Osteoblast (primary cell): ENCODE data around the gene CDH18. TPM values are rescaled to one million over a fixed set of nuclear protein-coding genes. Genes with fewer than 3 reads are reported as not detected.

ENCODE experiments used
- DNase-seq: peaks from one replicate; pipeline ENCODE4 v3.0.0; 2011; ENCODE audit warnings: low spot score, mixed read lengths; ENCODE audit not compliant: insufficient read length; ENCODE audit errors: missing footprints
- H2AFZ ChIP-seq: 2 replicates; pipeline ENCODE4 v1.6.0; 2011; ENCODE audit warnings: mild to moderate bottlenecking, low read length
- H3K27ac ChIP-seq: 2 replicates; pipeline ENCODE4 v1.5.1; 2011; ENCODE audit warnings: mild to moderate bottlenecking, low read depth, low read length, moderate library complexity
- H3K27me3 ChIP-seq: 2 replicates; pipeline ENCODE4 v1.6.0; 2012; ENCODE audit warnings: mild to moderate bottlenecking, control low read depth, inconsistent platforms, low read length, moderate library complexity; ENCODE audit not compliant: insufficient read depth
- H3K36me3 ChIP-seq: 2 replicates; pipeline ENCODE4 v1.5.1; 2011; ENCODE audit warnings: mild to moderate bottlenecking, low read length, control low read depth, moderate library complexity; ENCODE audit not compliant: insufficient read depth
- H3K4me1 ChIP-seq: 2 replicates; pipeline ENCODE4 v1.5.1; 2011; ENCODE audit warnings: mild to moderate bottlenecking, low read length, control low read depth, moderate library complexity; ENCODE audit not compliant: insufficient read depth
- H3K4me2 ChIP-seq: 2 replicates; pipeline ENCODE4 v1.6.0; 2011; ENCODE audit warnings: mild to moderate bottlenecking, low read length; ENCODE audit not compliant: insufficient read depth
- H3K4me3 ChIP-seq: fragments of 200-600 bp; sonication (generic); 3 replicates; pipeline ENCODE4 v1.5.1; 2012; ENCODE audit warnings: mild to moderate bottlenecking, low read length, inconsistent platforms; ENCODE audit not compliant: insufficient read depth
- H3K79me2 ChIP-seq: 2 replicates; pipeline ENCODE4 v1.6.0; 2012; ENCODE audit warnings: mild to moderate bottlenecking, low read length, control low read depth, inconsistent platforms; ENCODE audit not compliant: insufficient read depth
- H3K9me3 ChIP-seq: 2 replicates; pipeline ENCODE4 v1.5.1; 2011; ENCODE audit warnings: low read depth, low read length, control low read depth
- H4K20me1 ChIP-seq: 2 replicates; pipeline ENCODE4 v1.6.0; 2012; ENCODE audit warnings: mild to moderate bottlenecking, low read length, control low read depth; ENCODE audit not compliant: insufficient read depth
- total RNA-seq: library from RNA; depleted of rRNA; stranded (reverse); fragments of >200 nt; gene quantifications from 2 replicates; pipeline ENCODE4 v1.2.3, GENCODE V29; 2012
- TF ChIP-seq, protein P1 (sequence below): IDR thresholded peaks from 2 replicates; pipeline ENCODE4 v1.5.1; 2011; ENCODE audit warnings: mild to moderate bottlenecking, low read depth, low read length, moderate library complexity; ENCODE audit errors: extremely low read depth

CDH18 gene
- total RNA-seq, 1 donor, result 0.36 TPM

DNA sequence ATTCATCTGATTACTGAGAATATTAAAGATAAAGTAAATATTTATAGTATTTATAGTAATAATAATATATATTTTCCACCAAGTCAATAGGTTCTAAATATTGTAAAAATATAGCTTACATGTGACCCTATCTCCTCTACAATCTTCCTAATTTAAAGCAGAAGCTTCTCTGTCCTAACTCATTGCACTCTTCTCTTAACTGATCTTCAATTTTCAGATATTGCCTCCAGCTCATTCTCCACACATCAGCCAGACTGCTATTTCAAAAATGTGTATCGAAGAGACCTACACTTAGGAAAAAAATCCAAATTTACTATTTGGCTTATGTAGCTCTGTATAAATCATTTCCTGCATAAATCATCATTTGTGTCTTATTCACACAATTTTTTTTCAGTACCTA is 47.8 kb downstream of the CDH18 start:
- Histone ChIP-seq H3K27ac (no peak overlapping the region), H3K4me1 (no peaks in the 10 kb centered on the region), H3K4me3 (no peak overlapping the region), H3K4me2 (no peak overlapping the region), H3K9me3 (no peaks in the 10 kb centered on the region), H3K36me3 (no peaks in the 10 kb centered on the region), H2AFZ (no peak overlapping the region), H3K27me3 (no peaks in the 10 kb centered on the region), H4K20me1 (no peaks in the 10 kb centered on the region), H3K79me2 (no peaks in the 10 kb centered on the region)
- TF ChIP-seq, protein P1, sequence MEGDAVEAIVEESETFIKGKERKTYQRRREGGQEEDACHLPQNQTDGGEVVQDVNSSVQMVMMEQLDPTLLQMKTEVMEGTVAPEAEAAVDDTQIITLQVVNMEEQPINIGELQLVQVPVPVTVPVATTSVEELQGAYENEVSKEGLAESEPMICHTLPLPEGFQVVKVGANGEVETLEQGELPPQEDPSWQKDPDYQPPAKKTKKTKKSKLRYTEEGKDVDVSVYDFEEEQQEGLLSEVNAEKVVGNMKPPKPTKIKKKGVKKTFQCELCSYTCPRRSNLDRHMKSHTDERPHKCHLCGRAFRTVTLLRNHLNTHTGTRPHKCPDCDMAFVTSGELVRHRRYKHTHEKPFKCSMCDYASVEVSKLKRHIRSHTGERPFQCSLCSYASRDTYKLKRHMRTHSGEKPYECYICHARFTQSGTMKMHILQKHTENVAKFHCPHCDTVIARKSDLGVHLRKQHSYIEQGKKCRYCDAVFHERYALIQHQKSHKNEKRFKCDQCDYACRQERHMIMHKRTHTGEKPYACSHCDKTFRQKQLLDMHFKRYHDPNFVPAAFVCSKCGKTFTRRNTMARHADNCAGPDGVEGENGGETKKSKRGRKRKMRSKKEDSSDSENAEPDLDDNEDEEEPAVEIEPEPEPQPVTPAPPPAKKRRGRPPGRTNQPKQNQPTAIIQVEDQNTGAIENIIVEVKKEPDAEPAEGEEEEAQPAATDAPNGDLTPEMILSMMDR, result no peak
- no peak for DNase-seq

DNA sequence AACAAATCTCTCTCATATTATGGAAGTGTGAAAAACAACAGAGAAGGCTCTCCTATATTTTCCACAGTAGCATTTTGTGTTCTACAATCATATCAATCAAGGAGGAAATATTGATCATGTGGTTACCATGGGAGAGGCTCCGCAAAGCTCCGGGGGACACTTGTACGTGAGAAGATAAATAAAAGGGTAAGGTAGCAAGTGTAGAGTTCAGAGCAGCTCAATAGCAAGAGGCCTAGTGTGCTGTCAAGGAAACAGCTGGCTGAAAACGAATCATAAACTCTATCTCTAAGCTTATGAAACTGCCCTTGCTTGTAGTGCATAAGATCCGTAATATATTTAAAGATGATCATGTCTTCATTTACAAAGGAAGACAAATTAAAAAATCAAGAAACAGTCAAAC is 57.5 kb downstream of the CDH18 start:
- no peak overlapping the region for H3K4me2 ChIP-seq
- no peak for DNase-seq
- H3K4me1 ChIP-seq, result no peaks in the 10 kb centered on the region
- H3K27me3 ChIP-seq, result no peaks in the 10 kb centered on the region
- TF ChIP-seq, protein P1, result no peak
- H2AFZ ChIP-seq, result no peak overlapping the region
- no peaks in the 10 kb centered on the region for H4K20me1 ChIP-seq
- no peaks in the 10 kb centered on the region for H3K36me3 ChIP-seq
- H3K27ac ChIP-seq, result no peak overlapping the region
- no peaks in the 10 kb centered on the region for H3K79me2 ChIP-seq
- H3K9me3 ChIP-seq, result no peaks in the 10 kb centered on the region
- no peak overlapping the region for H3K4me3 ChIP-seq

DNA sequence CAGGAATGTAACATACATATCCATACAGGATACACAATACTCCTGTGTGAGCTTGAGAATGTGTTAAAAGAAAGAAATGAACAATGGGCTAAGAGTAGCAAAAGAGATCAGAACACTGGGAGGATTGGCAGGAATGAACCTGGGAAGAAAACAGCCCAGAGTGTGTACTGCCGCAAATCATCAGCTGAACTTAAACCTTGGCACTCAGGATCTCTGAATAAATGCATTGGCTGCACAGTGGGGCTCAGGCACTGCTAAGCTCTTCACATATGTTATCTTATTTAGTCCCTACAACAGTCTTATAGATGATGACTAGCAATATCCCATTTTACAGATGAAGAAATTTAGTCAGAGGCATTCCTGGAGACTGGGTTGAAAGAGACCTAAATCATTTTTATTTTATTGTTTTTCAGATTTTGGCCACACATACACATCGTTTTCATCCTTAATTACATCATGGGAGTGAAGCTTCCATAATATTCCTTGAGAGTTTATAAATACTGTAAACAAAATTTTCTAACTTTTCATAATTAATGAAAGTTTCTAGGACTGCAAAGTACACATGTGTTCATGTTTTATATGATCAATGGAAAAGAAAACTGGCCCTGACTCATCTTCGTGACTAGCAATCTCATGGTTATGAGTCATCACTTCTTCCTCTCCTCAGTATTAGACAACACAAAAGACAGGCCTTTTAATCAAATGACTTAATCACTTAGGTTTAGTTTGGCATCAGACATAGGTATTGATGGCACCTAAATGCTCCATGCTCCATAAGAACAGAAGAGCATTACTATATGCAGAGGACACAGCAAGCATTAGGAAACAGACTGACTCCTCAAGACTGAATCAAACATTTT is 59.2 kb downstream of the CDH18 start:
- H3K79me2 ChIP-seq, result no peaks in the 10 kb centered on the region
- no peak overlapping the region for H3K4me3 ChIP-seq
- TF ChIP-seq, protein P1, result no peak
- no peak for DNase-seq
- no peaks in the 10 kb centered on the region for H3K36me3 ChIP-seq
- peak overlapping the region; percentile 33 for H2AFZ ChIP-seq
- H3K4me1 ChIP-seq, result no peaks in the 10 kb centered on the region
- H4K20me1 ChIP-seq, result no peaks in the 10 kb centered on the region
- H3K27me3 ChIP-seq, result no peaks in the 10 kb centered on the region
- no peak overlapping the region for H3K27ac ChIP-seq
- peaks cover 5% of the 10 kb centered on the region for H3K9me3 ChIP-seq
- no peak overlapping the region for H3K4me2 ChIP-seq

DNA sequence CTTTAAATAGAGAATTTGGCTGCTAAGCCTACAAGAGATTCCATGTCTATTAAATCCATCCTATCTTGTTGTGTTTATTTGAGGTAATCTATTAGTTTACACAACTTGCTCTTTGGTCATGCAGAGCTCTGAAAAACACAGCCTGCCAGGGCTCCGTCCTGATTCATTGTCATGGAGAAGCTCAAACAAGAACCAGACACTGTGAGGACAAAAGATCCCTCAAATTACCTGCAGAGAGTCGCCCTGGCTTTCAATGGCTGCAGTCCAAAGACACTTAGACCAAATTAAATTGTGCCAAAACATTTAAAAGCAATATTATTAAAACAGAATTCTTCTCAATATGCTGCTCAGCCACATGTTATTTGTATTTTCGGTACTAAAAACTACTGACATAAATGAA is 60.1 kb downstream of the CDH18 start:
- no peak for DNase-seq
- H3K27me3 ChIP-seq, result no peaks in the 10 kb centered on the region
- no peak overlapping the region for H3K4me2 ChIP-seq
- H4K20me1 ChIP-seq, result no peaks in the 10 kb centered on the region
- H3K9me3 ChIP-seq, result peaks cover 5% of the 10 kb centered on the region
- no peaks in the 10 kb centered on the region for H3K4me1 ChIP-seq
- no peak overlapping the region for H3K27ac ChIP-seq
- TF ChIP-seq, protein P1, result no peak
- no peaks in the 10 kb centered on the region for H3K36me3 ChIP-seq
- no peak overlapping the region for H3K4me3 ChIP-seq
- no peak overlapping the region for H2AFZ ChIP-seq
- no peaks in the 10 kb centered on the region for H3K79me2 ChIP-seq
